Type B pancreatic cell (in vitro differentiated cells): Measurements from ENCODE around the gene PPP2R5C. TPM values are rescaled to one million over a fixed set of nuclear protein-coding genes. Genes with fewer than 3 reads are reported as not detected.

ENCODE experiments used
- DNase-seq: peaks from one replicate; pipeline ENCODE4 v3.0.0; 2021; ENCODE audit warnings: mixed read lengths; ENCODE audit not compliant: unreplicated experiment; ENCODE audit errors: extremely low spot score
- H3K27ac Mint-ChIP-seq: 2 replicates; pipeline ENCODE4 v1.8.0; 2021; ENCODE audit warnings: mild to moderate bottlenecking, mixed read lengths
- H3K27me3 Mint-ChIP-seq: 2 replicates; pipeline ENCODE4 v1.8.0; 2021; ENCODE audit warnings: mixed read lengths
- H3K36me3 Mint-ChIP-seq: 2 replicates; pipeline ENCODE4 v1.8.0; 2021; ENCODE audit warnings: mixed read lengths
- H3K4me1 Mint-ChIP-seq: one replicate; pipeline ENCODE4 v1.8.0; 2021; ENCODE audit warnings: mixed read lengths; ENCODE audit not compliant: unreplicated experiment
- H3K4me3 Mint-ChIP-seq: 2 replicates; pipeline ENCODE4 v1.8.0; 2021; ENCODE audit warnings: mild to moderate bottlenecking, mixed read lengths
- H3K9me3 Mint-ChIP-seq: 2 replicates; pipeline ENCODE4 v1.8.0; 2021; ENCODE audit warnings: mixed read lengths
- CTCF ChIP-seq: fragments of 200-600 bp; sonication (generic); conservative IDR thresholded peaks from 2 replicates; pipeline ENCODE4 v1.5.0; 2021; ENCODE audit warnings: antibody characterized with exemption, mild to moderate bottlenecking
- total RNA-seq: library from RNA; stranded (reverse); gene quantifications from 2 replicates; pipeline ENCODE4 v1.2.1, GENCODE V29; 2021; ENCODE audit warnings: low replicate concordance

Gene PPP2R5C
- total RNA-seq, 1 donor from 2014 or later, result 99.8 TPM

GRCh38 chr14:101844219-101844618 lies 82.7 kb downstream of the PPP2R5C start:
- no peak for TF ChIP-seq CTCF
- Mint-ChIP-seq H3K27ac (no peak overlapping the region), H3K4me1 (peaks cover 19% of the 10 kb centered on the region), H3K36me3 (peaks cover 14% of the 10 kb centered on the region), H3K27me3 (no peaks in the 10 kb centered on the region), H3K9me3 (no peaks in the 10 kb centered on the region), H3K4me3 (no peak overlapping the region)
- no peak for DNase-seq

GRCh38 chr14:101844751-101845150 lies 83.2 kb downstream of the PPP2R5C start:
- no peak overlapping the region for H3K4me3 Mint-ChIP-seq
- peaks cover 19% of the 10 kb centered on the region for H3K4me1 Mint-ChIP-seq
- H3K9me3 Mint-ChIP-seq, result no peaks in the 10 kb centered on the region
- peaks cover 11% of the 10 kb centered on the region for H3K36me3 Mint-ChIP-seq
- no peak overlapping the region for H3K27ac Mint-ChIP-seq
- TF ChIP-seq CTCF, result no peak
- no peak for DNase-seq
- no peaks in the 10 kb centered on the region for H3K27me3 Mint-ChIP-seq

- Mint-ChIP-seq H3K27me3 (no peaks in the 10 kb centered on the region), H3K4me3 (no peak overlapping the region), H3K36me3 (peaks cover 9% of the 10 kb centered on the region), H3K27ac (no peak overlapping the region), H3K9me3 (no peaks in the 10 kb centered on the region), H3K4me1 (peaks cover 16% of the 10 kb centered on the region)
- no peak for TF ChIP-seq CTCF
- DNase-seq, result no peak
These were observed 84.0 kb downstream of the PPP2R5C start for GRCh38 chr14:101845496-101845895.

GRCh38 chr14:101845896-101846295 lies 84.4 kb downstream of the PPP2R5C start:
- no peak overlapping the region for H3K27ac Mint-ChIP-seq
- peaks cover 8% of the 10 kb centered on the region for H3K36me3 Mint-ChIP-seq
- no peaks in the 10 kb centered on the region for H3K9me3 Mint-ChIP-seq
- H3K27me3 Mint-ChIP-seq, result no peaks in the 10 kb centered on the region
- no peak for DNase-seq
- TF ChIP-seq CTCF, result no peak
- no peak overlapping the region for H3K4me3 Mint-ChIP-seq
- peaks cover 12% of the 10 kb centered on the region for H3K4me1 Mint-ChIP-seq

GRCh38 chr14:101849125-101849524 lies 87.6 kb downstream of the PPP2R5C start:
- no peak for TF ChIP-seq CTCF
- DNase-seq, result no peak
- Mint-ChIP-seq H3K36me3 (peaks cover 8% of the 10 kb centered on the region), H3K27me3 (no peaks in the 10 kb centered on the region), H3K27ac (no peak overlapping the region), H3K4me1 (peaks cover 16% of the 10 kb centered on the region), H3K4me3 (no peak overlapping the region), H3K9me3 (no peaks in the 10 kb centered on the region)

GRCh38 chr14:101849640-101850039 lies 88.1 kb downstream of the PPP2R5C start:
- TF ChIP-seq CTCF, result no peak
- Mint-ChIP-seq H3K4me3 (no peak overlapping the region), H3K36me3 (peaks cover 11% of the 10 kb centered on the region), H3K27ac (no peak overlapping the region), H3K4me1 (peaks cover 20% of the 10 kb centered on the region), H3K27me3 (no peaks in the 10 kb centered on the region), H3K9me3 (no peaks in the 10 kb centered on the region)
- no peak for DNase-seq
